ENCODE results near the gene GCNT2.
"Not testable (repeated sequence)": the region's sequence is repeated elsewhere in the genome, so short reads cannot be mapped to it uniquely, and the experiment has no call there.

Gene GCNT2

GRCh38 chr6:10609038-10609437, 87.9 kb downstream of the GCNT2 start:
- in situ Hi-C loops (cut with MboI; ENCODE audit: low sequenced_read_pairs, unreplicated experiment), result no loop called here
- TF ChIP-seq, protein P1, sequence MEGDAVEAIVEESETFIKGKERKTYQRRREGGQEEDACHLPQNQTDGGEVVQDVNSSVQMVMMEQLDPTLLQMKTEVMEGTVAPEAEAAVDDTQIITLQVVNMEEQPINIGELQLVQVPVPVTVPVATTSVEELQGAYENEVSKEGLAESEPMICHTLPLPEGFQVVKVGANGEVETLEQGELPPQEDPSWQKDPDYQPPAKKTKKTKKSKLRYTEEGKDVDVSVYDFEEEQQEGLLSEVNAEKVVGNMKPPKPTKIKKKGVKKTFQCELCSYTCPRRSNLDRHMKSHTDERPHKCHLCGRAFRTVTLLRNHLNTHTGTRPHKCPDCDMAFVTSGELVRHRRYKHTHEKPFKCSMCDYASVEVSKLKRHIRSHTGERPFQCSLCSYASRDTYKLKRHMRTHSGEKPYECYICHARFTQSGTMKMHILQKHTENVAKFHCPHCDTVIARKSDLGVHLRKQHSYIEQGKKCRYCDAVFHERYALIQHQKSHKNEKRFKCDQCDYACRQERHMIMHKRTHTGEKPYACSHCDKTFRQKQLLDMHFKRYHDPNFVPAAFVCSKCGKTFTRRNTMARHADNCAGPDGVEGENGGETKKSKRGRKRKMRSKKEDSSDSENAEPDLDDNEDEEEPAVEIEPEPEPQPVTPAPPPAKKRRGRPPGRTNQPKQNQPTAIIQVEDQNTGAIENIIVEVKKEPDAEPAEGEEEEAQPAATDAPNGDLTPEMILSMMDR (IDR thresholded peaks at IDR 0.05; ENCODE audit: borderline replicate concordance, control extremely low read depth, extremely low read depth, insufficient read depth, missing control alignments), result no peak
- DNase-seq (ENCODE audit: low spot score), result no peak

- in situ Hi-C loops (cut with MboI; ENCODE audit: low sequenced_read_pairs, unreplicated experiment), result no loop called here
- TF ChIP-seq, protein P1 (IDR thresholded peaks at IDR 0.05; ENCODE audit: borderline replicate concordance, control extremely low read depth, extremely low read depth, insufficient read depth, missing control alignments), result no peak
These were observed 89.1 kb downstream of the GCNT2 start for GRCh38 chr6:10610289-10610688.

GRCh38 chr6:10612161-10612560, 91.0 kb downstream of the GCNT2 start:
- in situ Hi-C loops (cut with MboI; ENCODE audit: low sequenced_read_pairs, unreplicated experiment), result no loop called here
- no peak for DNase-seq (ENCODE audit: low spot score)

More at GRCh38 chr6:10610289-10610688, 89.1 kb downstream of the GCNT2 start:
- DNase-seq (ENCODE audit: low spot score), result no peak

DNA sequence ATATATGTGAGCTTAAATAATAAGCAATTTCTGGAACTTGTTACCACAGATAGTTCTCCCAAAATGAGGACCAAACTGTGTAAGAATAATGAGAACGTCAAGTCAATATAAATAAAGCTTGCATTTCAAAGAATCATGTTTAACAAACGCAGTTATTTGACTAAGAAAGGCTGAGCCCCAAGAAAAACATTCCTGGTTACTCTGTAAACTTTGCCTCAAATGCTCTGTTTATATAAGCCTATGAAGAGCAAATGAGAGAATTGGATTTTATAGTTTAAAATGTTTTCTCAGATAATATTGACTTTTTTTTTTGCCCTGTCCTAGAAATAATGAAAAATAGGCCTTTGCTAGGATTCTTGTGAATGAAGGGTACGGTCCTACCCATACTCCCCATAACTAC, 91.9 kb downstream of the GCNT2 start:
- in situ Hi-C loops (cut with MboI; ENCODE audit: low sequenced_read_pairs, unreplicated experiment), result no loop called here
- no peak for DNase-seq (ENCODE audit: low spot score)
- TF ChIP-seq, protein P1 (IDR thresholded peaks at IDR 0.05; ENCODE audit: borderline replicate concordance, control extremely low read depth, extremely low read depth, insufficient read depth, missing control alignments), result no peak

More at GRCh38 chr6:10612161-10612560, 91.0 kb downstream of the GCNT2 start:
- TF ChIP-seq, protein P1 (IDR thresholded peaks at IDR 0.05; ENCODE audit: borderline replicate concordance, control extremely low read depth, extremely low read depth, insufficient read depth, missing control alignments), result no peak

- TF ChIP-seq, protein P1 (IDR thresholded peaks at IDR 0.05; ENCODE audit: borderline replicate concordance, control extremely low read depth, extremely low read depth, insufficient read depth, missing control alignments), result no peak
- DNase-seq (ENCODE audit: low spot score), result no peak
- in situ Hi-C loops (cut with MboI; ENCODE audit: low sequenced_read_pairs, unreplicated experiment), result no loop called here
These were observed 92.6 kb downstream of the GCNT2 start for GRCh38 chr6:10613723-10614122.

- DNase-seq (ENCODE audit: low spot score), result no peak
- TF ChIP-seq, protein P1 (IDR thresholded peaks at IDR 0.05; ENCODE audit: borderline replicate concordance, control extremely low read depth, extremely low read depth, insufficient read depth, missing control alignments), result no peak
- in situ Hi-C loops (cut with MboI; ENCODE audit: low sequenced_read_pairs, unreplicated experiment), result no loop called here
These were observed 94.5 kb downstream of the GCNT2 start for GRCh38 chr6:10615675-10616074.

DNA sequence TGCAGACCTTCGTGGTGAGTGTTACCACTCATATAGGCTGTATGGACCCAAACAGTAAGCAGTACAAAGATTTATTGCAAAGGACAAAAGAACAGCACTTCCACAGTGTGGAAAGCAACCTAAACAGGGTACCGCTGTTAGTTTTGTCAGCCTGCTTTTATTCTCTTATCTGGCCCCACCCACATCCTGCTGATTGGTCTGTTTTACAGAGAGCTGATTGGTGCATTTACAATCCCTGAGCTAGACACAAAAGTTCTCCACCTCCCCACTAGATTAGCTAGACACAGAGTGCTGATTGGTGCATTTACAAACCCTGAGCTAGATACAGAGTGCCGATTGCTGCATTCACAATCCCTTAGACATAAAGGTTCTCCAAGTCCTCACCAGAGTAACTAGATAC, 95.1 kb downstream of the GCNT2 start:
- DNase-seq (ENCODE audit: low spot score); in situ Hi-C loops (cut with MboI; ENCODE audit: low sequenced_read_pairs, unreplicated experiment): not testable (repeated sequence)
